Measurements from ENCODE around the gene TRIM72.
"Not testable (repeated sequence)": the region's sequence is repeated elsewhere in the genome, so short reads cannot be mapped to it uniquely, and the experiment has no call there.

The TRIM72 gene

DNA sequence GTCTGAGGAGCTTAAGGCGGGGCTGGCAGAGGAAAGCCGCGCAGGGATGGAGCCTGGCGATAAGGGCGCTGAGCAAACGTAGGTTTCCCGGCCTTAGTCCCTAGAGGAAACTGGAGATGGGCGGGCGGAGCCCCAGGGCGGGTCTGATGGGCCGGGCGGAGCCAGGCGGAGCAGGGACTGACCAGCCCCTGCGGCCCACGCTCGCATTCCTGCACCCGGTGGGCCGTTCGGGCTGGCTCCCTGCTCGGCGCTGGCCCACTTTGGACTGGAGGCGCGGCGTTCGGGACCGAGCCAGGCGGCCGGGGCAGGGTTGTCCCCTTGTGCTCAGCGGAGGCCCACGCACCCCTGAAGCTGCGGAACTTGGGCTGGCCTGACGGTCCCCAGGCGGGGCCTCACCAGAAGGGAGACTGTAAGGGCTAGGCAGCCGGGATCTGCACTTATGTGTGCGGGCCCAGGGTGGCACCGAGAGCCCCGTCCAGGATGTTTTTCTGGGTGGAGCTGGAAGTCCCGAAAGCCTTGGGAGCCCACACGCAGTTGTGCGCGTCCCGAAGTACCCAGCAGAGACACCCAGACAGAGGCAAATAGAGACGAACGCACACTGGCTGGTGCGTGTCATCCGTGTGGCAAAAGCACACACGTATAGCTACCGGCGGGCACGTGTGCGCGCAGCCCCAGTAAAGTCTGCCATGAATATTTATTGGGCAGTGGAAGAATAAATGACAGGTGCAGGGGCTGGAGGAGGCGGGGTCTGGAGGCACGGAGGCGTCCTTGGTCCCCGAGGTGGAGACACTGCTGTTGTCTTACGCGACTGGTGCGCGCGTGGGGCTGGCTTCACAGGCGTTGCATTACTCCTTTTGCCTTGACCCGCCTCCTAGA, 1.6 kb downstream of the TRIM72 start:
- no peak for DNase-seq (ENCODE audit: low spot score)

DNA sequence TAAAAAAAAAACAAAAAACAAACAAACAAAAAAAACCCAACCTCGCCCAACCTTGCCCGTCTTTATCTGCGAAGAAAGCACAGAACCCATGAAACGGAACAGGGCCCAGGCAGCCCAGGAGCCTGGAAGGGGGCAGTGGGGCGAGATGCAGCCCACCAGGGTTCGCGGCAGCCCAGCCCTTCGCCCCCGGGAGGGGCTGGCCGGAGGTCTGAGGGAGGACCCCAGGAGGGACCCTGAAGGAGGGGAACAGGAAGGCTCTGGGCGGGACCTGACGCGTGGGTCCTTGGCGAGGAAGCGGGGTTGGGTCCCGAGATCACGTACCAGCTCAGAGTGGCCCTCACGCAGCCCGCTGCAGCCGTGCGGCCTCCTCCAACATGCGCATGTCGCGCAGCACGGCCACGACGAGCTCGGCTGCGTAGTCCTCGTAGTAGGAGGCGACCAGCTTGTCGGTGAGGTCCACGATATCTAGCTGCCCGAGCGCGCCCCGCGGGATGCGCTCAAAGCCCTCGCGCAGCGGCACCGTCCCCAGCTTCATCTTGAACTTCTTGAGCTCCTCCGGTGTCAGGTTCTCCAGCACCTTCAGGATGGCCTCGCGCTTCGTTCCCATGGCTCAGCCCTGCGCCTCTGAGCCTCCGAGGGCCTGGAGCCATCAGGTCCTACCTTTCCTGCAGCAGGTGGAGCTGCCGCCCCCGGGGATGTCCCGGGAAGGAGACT, 2.7 kb downstream of the TRIM72 start, which contains the start of gene PYDC1:
Gene PYDC1 (minus strand): TSS at position 714 of the 714 bp plus-strand sequence. CDS start 107 bp downstream, at position 607.
- DNase-seq (ENCODE audit: low spot score) = no peak

GRCh38 chr16:31217136-31217530, 3.2 kb downstream of the TRIM72 start:
- DNase-seq (ENCODE audit: low spot score) = no peak

DNA sequence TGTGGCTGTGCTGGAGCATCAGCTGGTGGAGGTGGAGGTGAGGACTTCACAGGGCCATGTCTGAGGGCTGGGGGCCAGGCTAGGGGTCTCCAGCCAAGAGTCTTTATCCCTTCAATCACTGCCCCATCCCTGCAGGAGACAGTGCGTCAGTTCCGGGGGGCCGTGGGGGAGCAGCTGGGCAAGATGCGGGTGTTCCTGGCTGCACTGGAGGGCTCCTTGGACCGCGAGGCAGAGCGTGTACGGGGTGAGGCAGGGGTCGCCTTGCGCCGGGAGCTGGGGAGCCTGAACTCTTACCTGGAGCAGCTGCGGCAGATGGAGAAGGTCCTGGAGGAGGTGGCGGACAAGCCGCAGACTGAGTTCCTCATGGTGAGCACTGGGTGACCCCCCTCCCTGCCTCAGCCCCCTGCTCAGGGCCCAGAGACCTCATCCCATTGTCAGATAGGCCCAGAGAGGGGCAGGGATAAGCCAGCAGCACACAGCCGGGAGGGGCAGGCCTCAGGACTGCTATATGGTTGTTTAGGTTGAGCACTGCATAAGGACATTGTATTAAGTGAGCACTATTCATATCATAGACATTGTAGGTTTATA, 5.3 kb downstream of the TRIM72 start:
- DNase-seq (ENCODE audit: low spot score) = no peak

GRCh38 chr16:31221357-31222160, 7.6 kb downstream of the TRIM72 start:
- no peak for DNase-seq (ENCODE audit: low spot score)

- no peak for DNase-seq (ENCODE audit: low spot score)
These were observed 9.1 kb downstream of the TRIM72 start for GRCh38 chr16:31223044-31223443.

DNA sequence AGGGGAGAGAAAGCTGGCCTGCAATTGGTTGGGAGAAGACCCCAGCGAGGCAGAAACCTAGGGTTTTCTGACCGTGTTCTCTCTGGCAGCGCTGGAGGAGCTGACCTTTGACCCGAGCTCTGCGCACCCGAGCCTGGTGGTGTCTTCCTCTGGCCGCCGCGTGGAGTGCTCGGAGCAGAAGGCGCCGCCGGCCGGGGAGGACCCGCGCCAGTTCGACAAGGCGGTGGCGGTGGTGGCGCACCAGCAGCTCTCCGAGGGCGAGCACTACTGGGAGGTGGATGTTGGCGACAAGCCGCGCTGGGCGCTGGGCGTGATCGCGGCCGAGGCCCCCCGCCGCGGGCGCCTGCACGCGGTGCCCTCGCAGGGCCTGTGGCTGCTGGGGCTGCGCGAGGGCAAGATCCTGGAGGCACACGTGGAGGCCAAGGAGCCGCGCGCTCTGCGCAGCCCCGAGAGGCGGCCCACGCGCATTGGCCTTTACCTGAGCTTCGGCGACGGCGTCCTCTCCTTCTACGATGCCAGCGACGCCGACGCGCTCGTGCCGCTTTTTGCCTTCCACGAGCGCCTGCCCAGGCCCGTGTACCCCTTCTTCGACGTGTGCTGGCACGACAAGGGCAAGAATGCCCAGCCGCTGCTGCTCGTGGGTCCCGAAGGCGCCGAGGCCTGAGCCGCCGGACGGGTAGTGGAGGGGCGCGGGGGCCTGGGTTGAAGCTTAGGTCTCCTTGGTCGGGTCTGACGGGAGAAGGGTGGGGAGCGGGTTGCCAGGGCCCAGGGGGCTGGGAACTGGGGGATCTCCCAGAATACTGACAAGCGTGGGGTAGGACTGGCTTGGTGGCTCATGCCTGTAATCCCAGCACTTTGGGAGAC, 10.4 kb downstream of the TRIM72 start:
- no peak for DNase-seq (ENCODE audit: low spot score)

DNA sequence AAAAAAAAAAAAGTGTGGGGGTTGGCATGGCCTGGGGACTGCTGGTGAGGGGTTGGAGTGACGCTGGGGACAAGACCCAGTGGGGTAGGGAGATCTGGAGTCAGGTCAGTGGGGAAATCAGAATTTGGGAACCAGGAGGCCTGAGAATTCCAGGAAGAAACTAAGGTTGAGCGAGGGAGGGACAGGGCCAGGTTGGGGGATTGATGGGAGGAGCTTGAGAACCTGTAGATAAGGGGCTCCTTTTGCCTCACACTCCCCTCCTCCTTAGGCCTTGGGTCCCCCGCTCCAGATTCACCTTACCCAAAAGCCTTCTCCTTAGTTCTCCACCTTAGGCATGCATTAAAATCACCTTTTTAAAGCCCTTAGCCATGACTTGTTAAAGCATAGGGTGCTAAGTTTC, 11.3 kb downstream of the TRIM72 start:
- DNase-seq (ENCODE audit: low spot score) = no peak

DNA sequence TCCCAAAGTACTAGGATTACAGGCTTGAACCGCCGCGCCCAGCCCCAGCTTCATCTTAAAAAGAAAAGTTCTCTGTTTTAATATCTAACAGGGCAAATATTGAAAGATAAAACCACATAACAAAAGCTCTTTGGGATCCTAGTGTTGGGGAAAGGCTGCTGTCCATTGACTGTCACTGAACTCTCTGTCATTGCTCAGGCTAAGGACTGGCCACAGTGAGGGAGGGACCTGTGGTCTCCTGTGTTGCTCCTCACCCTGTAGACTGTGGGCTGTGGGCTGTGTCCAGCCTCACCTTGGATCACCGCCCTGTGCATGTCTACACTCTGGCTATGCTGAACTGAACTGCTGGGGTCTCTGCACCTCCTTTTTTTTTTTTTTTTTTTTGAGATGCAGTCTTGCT, 14.3 kb downstream of the TRIM72 start:
- DNase-seq (ENCODE audit: low spot score) = no peak

- no peak for DNase-seq (ENCODE audit: low spot score)
These were observed 15.6 kb downstream of the TRIM72 start for GRCh38 chr16:31229501-31229900.

DNA sequence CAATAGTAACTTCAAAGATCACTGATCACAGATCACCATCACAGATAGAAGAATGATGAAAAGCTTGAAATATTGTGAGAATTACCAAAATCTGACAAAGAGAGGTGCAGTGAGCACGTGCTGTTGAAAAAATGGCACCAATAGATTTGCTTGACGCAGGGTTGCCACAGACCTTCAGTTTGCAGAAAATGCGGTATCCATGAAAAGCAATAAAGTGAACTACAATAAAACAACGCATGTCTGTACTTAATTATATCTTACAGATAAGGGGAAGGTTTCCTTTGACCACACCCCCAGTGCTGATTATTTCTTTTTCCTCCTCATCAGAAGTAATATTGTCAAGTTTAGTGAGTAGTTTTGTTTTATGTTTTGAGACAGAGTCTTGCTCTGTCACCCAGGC, 24.1 kb downstream of the TRIM72 start:
- no peak for DNase-seq (ENCODE audit: low spot score)

DNA sequence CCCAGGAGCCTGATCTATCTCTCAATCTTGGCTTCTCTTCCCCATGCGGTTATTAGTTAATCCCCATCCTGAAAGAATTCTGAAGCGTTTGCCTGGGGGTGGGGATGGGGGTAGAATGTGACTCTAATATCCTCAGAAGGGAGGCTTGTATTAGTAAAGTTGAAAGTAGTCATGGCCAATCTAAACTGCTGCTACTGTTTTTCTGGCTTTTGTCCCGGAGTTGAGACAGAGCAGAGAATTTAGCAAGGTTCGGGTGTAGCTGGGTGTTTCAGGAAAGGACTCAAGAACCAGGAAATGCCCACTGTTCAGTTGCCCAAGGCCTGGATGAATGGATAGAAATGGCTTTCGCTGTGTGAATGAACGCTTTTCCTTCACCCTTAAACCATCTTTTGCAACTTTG, 28.3 kb downstream of the TRIM72 start:
- DNase-seq (ENCODE audit: low spot score) = no peak

GRCh38 chr16:31243734-31244670, 30.1 kb downstream of the TRIM72 start:
- peak; percentile 5 for DNase-seq (ENCODE audit: low spot score)

DNA sequence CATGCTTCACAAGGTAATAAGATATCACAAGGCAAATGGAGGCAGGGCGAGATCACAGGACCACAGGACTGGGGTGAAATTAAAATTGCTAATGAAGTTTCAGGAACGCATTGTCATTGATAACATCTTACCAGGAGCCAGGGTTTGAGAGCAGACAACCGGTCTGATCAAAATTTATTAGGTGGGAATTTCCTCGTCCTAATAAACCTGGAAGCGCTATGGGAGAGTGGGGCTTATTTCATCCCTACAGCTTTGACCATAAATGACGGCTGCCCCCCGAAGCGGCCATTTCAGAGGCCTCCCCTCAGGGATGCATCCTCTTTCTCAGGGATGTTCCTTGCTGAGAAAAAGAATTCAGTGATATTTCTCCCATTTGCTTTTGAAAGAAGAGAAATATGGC, 31.7 kb downstream of the TRIM72 start:
- DNase-seq (ENCODE audit: low spot score) = not testable (repeated sequence)

- DNase-seq (ENCODE audit: low spot score) = no peak
These were observed 32.4 kb downstream of the TRIM72 start for GRCh38 chr16:31246296-31246695.

DNA sequence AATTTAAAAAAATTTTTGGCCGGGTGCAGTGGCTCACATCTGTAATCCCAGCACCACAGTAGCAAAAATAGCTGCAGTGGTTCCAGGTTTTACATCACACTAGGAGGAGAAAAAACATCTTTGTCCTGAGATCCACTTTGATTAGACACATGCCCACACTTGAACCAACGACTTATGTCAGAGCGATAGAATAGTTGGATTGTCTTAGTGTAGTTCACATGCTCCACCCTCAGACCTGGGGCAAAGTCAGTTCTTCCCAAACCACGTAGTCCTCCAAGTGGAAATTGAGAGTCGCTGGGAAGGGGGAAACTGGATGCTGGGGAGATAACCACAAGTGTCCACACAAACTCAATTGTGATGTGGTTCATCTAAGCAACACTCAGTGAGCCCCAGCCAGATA, 34.4 kb downstream of the TRIM72 start:
- no peak for DNase-seq (ENCODE audit: low spot score)

- no peak for DNase-seq (ENCODE audit: low spot score)
These were observed 37.0 kb downstream of the TRIM72 start for GRCh38 chr16:31250782-31251384.

DNA sequence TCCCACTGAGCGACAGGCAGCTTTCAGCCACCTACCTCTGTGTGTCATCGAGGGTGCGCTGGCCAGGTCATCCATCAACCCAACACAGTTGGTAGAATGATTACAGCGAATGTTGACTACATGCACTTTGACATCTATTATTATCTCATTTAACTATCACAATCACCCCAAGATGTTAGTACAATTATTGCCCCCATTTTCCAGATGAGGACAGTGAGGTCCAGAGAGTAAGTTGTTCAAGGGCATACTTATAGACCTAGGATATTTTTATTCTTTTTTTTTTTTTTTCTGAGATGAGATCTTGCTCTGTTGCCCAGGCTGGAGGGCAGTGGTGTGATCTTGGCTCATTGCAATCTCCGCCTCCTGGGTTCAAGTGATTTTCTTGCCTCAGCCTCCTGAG, 37.5 kb downstream of the TRIM72 start:
- no peak for DNase-seq (ENCODE audit: low spot score)

DNA sequence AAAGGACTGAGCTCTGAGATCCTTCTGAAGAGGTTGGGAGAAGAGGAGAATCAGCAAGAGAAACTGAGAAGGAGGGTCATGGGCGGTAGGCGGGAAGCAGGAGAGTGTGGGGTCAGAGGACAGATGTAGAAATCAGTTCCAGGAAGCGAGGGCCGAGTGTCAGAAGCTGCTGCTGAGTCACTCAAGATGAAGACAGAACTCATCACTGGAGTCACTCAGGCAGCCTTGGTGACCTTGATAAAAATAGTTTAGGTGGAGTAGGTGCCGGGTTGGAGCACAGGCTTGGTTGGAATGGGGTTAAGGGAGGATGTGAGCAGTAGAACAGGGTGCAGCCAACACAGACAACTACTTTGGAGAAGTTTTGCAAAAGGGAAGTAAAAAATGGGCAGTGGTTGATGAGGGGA, 39.7 kb downstream of the TRIM72 start:
- DNase-seq (ENCODE audit: low spot score) = peak; percentile 31

DNA sequence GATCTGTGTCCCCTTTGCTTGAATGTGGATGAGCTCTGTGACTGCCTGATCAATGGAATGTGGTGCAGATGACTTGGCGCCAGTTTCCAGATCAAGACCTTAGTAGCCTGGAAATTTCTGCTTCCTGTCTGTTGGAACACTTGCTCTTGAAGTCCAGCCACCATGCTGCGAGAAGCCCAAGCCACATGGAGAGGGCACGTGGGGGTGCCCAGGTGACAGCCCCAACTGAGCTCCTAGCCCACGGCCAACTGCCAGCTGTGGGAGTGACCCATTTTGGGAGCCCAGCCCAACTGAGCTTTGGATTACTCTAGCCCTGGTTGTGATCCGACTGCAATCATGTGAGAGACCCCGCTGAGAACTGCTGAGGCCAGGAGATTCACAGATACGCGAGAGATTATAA, 42.5 kb downstream of the TRIM72 start:
- no peak for DNase-seq (ENCODE audit: low spot score)

Data from CD4-positive, alpha-beta T cell treated with Interleukin-15 for 4 hours (primary cell).